SK-N-SH treated with all-trans-retinoic acid at 6 μM for 48 hours (cell line): ENCODE measurements around the gene CUEDC1.

Experiments used
- ATAC-seq: fragments of 200-7000 bp; cut with Tn5 transposase; 3 replicates; pipeline ENCODE4 v1.9.1; 2020; ENCODE audit warnings: mild to moderate bottlenecking, moderate library complexity
- BACH2 ChIP-seq: fragments of 250-450 bp; sonication (Bioruptor Pico); IDR thresholded peaks from 2 replicates; pipeline ENCODE4 v1.9.0; 2021; ENCODE audit warnings: mild to moderate bottlenecking, borderline replicate concordance
- ESRRG ChIP-seq: fragments of 250-450 bp; sonication (Bioruptor Pico); IDR thresholded peaks from 2 replicates; pipeline ENCODE4 v1.6.1; 2021; ENCODE audit warnings: mild to moderate bottlenecking
- ISL1 ChIP-seq: fragments of 250-450 bp; sonication (Bioruptor Pico); IDR thresholded peaks from 2 replicates; pipeline ENCODE4 v2.1.2; 2022; ENCODE audit warnings: mild to moderate bottlenecking, moderate library complexity
- OSR1 ChIP-seq: fragments of 250-450 bp; sonication (Bioruptor Pico); IDR thresholded peaks from 2 replicates; pipeline ENCODE4 v1.8.0; 2022; ENCODE audit warnings: moderate library complexity, mild to moderate bottlenecking, inconsistent platforms
- PPARA ChIP-seq: fragments of 250-450 bp; sonication (Bioruptor Pico); IDR thresholded peaks from 2 replicates; pipeline ENCODE4 v1.5.0; 2020; ENCODE audit warnings: mild to moderate bottlenecking, borderline replicate concordance
- RARB ChIP-seq: fragments of 250-450 bp; sonication (Bioruptor Pico); IDR thresholded peaks from 2 replicates; pipeline ENCODE4 v1.8.0; 2021; ENCODE audit warnings: mild to moderate bottlenecking, moderate library complexity
- SNAI2 ChIP-seq: fragments of 250-450 bp; sonication (Bioruptor Pico); IDR thresholded peaks from 2 replicates; pipeline ENCODE4 v1.5.0; 2020; ENCODE audit warnings: mild to moderate bottlenecking, moderate library complexity
- TCF4 ChIP-seq: fragments of 250-450 bp; sonication (Bioruptor Pico); IDR thresholded peaks from 2 replicates; pipeline ENCODE4 v1.8.0; 2021; ENCODE audit warnings: mild to moderate bottlenecking, moderate library complexity, borderline replicate concordance
- TOX ChIP-seq: fragments of 250-450 bp; sonication (Bioruptor Pico); IDR thresholded peaks from 2 replicates; pipeline ENCODE4 v1.8.0; 2021; ENCODE audit warnings: mild to moderate bottlenecking, moderate library complexity, borderline replicate concordance
- ZFP3 ChIP-seq: fragments of 250-450 bp; sonication (Bioruptor Pico); IDR thresholded peaks from 2 replicates; pipeline ENCODE4 v1.5.0; 2020; ENCODE audit warnings: mild to moderate bottlenecking, moderate library complexity
- ZFP30 ChIP-seq: fragments of 450-650 bp; formaldehyde crosslinking; IDR thresholded peaks from 2 replicates; pipeline ENCODE4 v1.5.0; 2022; ENCODE audit warnings: mild to moderate bottlenecking, moderate library complexity
- ZNF565 ChIP-seq: fragments of 450-650 bp; formaldehyde crosslinking; conservative IDR thresholded peaks from 2 replicates; pipeline ENCODE4 v1.5.0; 2020; ENCODE audit warnings: low read depth, mild to moderate bottlenecking, moderate library complexity
- ZNF70 ChIP-seq: fragments of 450-650 bp; formaldehyde crosslinking; IDR thresholded peaks from 2 replicates; pipeline ENCODE4 v1.5.0; 2020; ENCODE audit warnings: mild to moderate bottlenecking, moderate library complexity
- ZNF8 ChIP-seq: fragments of 450-650 bp; formaldehyde crosslinking; IDR thresholded peaks from 2 replicates; pipeline ENCODE4 v1.5.0; 2020; ENCODE audit warnings: mild to moderate bottlenecking, moderate library complexity
- TF ChIP-seq, protein P1 (sequence below): fragments of 250-450 bp; sonication (Bioruptor Pico); IDR thresholded peaks from 2 replicates; pipeline ENCODE4 v1.5.0; 2020; ENCODE audit warnings: mild to moderate bottlenecking, moderate library complexity
- TF ChIP-seq, protein P2 (sequence below): fragments of 250-450 bp; sonication (Bioruptor Pico); IDR thresholded peaks from 2 replicates; pipeline ENCODE4 v1.8.0; 2021; ENCODE audit warnings: low read depth, mild to moderate bottlenecking, moderate library complexity, borderline replicate concordance
- TF ChIP-seq, protein P3 (sequence below): fragments of 250-450 bp; sonication (Bioruptor Pico); IDR thresholded peaks from 2 replicates; pipeline ENCODE4 v1.8.0; 2020; ENCODE audit warnings: mild to moderate bottlenecking, moderate library complexity, borderline replicate concordance
- TF ChIP-seq, protein P4 (sequence below): fragments of 250-450 bp; sonication (Bioruptor Pico); IDR thresholded peaks from 2 replicates; pipeline ENCODE4 v1.5.1; 2021; ENCODE audit warnings: mild to moderate bottlenecking, moderate library complexity
- TF ChIP-seq, protein P5 (sequence below): fragments of 250-450 bp; sonication (Bioruptor Pico); IDR thresholded peaks from 2 replicates; pipeline ENCODE4 v1.5.1; 2020; ENCODE audit warnings: low read depth, mild to moderate bottlenecking, moderate library complexity

Gene CUEDC1

DNA sequence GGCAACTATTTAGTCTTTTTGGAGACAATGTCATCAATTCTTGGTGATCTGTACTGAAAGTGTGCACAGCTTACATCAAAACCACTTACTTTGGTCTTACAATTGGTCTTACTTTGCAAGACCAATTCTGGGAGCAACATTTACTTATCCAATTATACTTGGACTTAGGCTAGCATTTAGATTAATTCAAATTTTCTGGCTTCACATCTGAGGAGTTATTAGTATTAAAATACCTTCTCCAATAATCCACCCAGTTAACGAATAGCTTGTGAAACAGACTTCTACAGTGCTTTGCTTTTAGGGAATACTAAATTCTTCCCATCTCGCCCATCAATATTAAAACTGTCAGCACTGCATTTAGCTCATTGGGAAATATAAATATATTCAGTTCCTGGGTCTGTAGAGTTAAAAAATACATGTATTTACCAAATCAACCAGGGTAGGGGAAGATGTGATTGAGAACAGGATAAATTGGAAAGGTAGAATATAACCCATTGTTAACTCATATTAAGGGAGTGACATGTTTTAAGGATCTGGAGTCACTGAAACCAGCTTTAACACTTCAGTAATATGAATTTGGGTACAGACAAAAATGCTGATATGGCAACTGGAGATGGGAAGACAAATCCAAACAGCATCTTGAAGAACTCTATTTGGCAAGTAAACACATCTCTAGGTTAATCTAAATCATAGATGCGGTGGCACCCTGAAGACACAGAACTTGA, 42.0 kb upstream of the CUEDC1 start:
- ATAC-seq, result no peak
- TF ChIP-seq, protein P1, sequence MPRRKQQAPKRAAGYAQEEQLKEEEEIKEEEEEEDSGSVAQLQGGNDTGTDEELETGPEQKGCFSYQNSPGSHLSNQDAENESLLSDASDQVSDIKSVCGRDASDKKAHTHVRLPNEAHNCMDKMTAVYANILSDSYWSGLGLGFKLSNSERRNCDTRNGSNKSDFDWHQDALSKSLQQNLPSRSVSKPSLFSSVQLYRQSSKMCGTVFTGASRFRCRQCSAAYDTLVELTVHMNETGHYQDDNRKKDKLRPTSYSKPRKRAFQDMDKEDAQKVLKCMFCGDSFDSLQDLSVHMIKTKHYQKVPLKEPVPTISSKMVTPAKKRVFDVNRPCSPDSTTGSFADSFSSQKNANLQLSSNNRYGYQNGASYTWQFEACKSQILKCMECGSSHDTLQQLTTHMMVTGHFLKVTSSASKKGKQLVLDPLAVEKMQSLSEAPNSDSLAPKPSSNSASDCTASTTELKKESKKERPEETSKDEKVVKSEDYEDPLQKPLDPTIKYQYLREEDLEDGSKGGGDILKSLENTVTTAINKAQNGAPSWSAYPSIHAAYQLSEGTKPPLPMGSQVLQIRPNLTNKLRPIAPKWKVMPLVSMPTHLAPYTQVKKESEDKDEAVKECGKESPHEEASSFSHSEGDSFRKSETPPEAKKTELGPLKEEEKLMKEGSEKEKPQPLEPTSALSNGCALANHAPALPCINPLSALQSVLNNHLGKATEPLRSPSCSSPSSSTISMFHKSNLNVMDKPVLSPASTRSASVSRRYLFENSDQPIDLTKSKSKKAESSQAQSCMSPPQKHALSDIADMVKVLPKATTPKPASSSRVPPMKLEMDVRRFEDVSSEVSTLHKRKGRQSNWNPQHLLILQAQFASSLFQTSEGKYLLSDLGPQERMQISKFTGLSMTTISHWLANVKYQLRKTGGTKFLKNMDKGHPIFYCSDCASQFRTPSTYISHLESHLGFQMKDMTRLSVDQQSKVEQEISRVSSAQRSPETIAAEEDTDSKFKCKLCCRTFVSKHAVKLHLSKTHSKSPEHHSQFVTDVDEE, result no peak
- TF ChIP-seq, protein P2, sequence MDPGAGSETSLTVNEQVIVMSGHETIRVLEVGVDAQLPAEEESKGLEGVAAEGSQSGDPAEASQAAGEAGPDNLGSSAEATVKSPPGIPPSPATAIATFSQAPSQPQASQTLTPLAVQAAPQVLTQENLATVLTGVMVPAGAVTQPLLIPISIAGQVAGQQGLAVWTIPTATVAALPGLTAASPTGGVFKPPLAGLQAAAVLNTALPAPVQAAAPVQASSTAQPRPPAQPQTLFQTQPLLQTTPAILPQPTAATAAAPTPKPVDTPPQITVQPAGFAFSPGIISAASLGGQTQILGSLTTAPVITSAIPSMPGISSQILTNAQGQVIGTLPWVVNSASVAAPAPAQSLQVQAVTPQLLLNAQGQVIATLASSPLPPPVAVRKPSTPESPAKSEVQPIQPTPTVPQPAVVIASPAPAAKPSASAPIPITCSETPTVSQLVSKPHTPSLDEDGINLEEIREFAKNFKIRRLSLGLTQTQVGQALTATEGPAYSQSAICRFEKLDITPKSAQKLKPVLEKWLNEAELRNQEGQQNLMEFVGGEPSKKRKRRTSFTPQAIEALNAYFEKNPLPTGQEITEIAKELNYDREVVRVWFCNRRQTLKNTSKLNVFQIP, result no peak
- no peak for TF ChIP-seq PPARA (CRISPR knock-in tag)
- TF ChIP-seq ESRRG, result no peak
- no peak for TF ChIP-seq ZNF8 (CRISPR knock-in tag)
- TF ChIP-seq SNAI2 (CRISPR knock-in tag), result no peak
- TF ChIP-seq RARB (CRISPR knock-in tag), result no peak
- TF ChIP-seq OSR1, result no peak
- no peak for TF ChIP-seq ISL1 (CRISPR knock-in tag)
- TF ChIP-seq TOX (CRISPR knock-in tag), result no peak
- TF ChIP-seq, protein P3, sequence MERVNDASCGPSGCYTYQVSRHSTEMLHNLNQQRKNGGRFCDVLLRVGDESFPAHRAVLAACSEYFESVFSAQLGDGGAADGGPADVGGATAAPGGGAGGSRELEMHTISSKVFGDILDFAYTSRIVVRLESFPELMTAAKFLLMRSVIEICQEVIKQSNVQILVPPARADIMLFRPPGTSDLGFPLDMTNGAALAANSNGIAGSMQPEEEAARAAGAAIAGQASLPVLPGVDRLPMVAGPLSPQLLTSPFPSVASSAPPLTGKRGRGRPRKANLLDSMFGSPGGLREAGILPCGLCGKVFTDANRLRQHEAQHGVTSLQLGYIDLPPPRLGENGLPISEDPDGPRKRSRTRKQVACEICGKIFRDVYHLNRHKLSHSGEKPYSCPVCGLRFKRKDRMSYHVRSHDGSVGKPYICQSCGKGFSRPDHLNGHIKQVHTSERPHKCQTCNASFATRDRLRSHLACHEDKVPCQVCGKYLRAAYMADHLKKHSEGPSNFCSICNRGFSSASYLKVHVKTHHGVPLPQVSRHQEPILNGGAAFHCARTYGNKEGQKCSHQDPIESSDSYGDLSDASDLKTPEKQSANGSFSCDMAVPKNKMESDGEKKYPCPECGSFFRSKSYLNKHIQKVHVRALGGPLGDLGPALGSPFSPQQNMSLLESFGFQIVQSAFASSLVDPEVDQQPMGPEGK, result no peak; the same call in 1 of the 2 replicates
- no peak for TF ChIP-seq ZFP30
- no peak for TF ChIP-seq TCF4
- no peak for TF ChIP-seq ZFP3 (CRISPR knock-in tag)
- TF ChIP-seq BACH2 (CRISPR knock-in tag), result no peak
- TF ChIP-seq, all 23 proteins: peak for 0

DNA sequence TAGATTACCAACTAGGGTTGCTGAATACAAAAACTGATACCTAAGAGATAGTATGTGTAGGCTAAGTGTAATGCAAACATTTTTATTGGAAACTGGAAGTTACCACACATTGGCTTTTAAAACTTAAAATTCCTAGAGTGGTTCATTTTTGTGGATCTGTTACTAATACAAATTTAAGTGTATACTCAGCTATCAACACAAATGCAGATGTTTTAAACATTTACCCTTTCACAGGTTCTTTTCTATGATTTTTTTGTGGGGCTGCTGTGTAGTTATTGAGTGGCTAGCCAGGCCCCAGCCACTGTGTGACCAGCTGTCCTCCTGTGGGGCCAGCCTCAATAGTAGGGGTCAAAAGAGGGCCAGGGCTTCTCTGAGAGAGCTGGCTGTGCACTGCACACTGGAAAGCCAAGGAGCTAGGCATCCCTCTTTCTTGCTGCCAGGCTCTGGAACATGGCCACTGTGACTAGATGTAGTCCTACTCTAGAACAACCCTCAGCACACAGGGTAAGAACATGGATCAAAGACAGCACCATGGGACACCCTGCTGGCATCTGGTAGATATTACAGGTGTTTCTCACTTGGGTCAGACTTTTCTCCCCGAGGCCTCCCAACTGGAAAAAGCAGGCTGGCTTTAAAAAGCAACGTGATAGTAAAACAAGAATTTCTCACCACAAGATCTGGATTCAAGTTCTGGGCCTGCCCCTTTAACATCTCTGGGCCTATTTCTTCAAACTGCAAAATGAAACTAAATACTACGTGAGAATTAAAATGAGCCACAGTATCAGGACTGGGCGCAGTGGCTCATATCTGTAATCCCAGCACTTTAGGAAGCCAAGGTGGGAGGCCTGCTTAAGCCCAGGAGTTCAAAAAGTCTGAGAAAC, 40.1 kb upstream of the CUEDC1 start:
- peak; percentile 87 for ATAC-seq
- TF ChIP-seq SNAI2 (CRISPR knock-in tag) (0 out of 2 replicates have a peak, but pooled peaks have one; percentile 26), ZNF8 (CRISPR knock-in tag) (0 out of 2 replicates have a peak, but pooled peaks have one; percentile 37), ZNF70 (CRISPR knock-in tag) (0 out of 2 replicates have a peak, but pooled peaks have one; percentile 24), ISL1 (CRISPR knock-in tag) (no peak), ZNF565 (CRISPR knock-in tag) (peak; percentile 85; the same call in 1 of the 2 replicates)
- TF ChIP-seq, protein P3, result 0 out of 2 replicates have a peak, but pooled peaks have one; percentile 11
- TF ChIP-seq, protein P1, result no peak
- TF ChIP-seq, protein P4, sequence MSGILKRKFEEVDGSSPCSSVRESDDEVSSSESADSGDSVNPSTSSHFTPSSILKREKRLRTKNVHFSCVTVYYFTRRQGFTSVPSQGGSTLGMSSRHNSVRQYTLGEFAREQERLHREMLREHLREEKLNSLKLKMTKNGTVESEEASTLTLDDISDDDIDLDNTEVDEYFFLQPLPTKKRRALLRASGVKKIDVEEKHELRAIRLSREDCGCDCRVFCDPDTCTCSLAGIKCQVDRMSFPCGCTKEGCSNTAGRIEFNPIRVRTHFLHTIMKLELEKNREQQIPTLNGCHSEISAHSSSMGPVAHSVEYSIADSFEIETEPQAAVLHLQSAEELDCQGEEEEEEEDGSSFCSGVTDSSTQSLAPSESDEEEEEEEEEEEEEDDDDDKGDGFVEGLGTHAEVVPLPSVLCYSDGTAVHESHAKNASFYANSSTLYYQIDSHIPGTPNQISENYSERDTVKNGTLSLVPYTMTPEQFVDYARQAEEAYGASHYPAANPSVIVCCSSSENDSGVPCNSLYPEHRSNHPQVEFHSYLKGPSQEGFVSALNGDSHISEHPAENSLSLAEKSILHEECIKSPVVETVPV (CRISPR knock-in tag), result 0 out of 2 replicates have a peak, but pooled peaks have one; percentile 10
- TF ChIP-seq, protein P5, sequence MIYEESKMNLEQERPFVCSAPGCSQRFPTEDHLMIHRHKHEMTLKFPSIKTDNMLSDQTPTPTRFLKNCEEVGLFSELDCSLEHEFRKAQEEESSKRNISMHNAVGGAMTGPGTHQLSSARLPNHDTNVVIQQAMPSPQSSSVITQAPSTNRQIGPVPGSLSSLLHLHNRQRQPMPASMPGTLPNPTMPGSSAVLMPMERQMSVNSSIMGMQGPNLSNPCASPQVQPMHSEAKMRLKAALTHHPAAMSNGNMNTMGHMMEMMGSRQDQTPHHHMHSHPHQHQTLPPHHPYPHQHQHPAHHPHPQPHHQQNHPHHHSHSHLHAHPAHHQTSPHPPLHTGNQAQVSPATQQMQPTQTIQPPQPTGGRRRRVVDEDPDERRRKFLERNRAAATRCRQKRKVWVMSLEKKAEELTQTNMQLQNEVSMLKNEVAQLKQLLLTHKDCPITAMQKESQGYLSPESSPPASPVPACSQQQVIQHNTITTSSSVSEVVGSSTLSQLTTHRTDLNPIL (CRISPR knock-in tag), result peak; percentile 15; the same call in 1 of the 2 replicates
